Endothelial cell of umbilical vein (primary cell): Measurements from ENCODE around the gene ZNF736. TPM values are rescaled to one million over a fixed set of nuclear protein-coding genes. Genes with fewer than 3 reads are reported as not detected.
A peak's percentile ranks its signal among the peaks of the same experiment; 100 is the strongest.

Experiments used
- Bru-seq: library from RNA; stranded (reverse); fragments of 400-500 nt; gene quantifications from one replicate; lab custom pipeline; 2021; lab: Mats Ljungman, UMichigan
- BruChase-seq, 2 experiments: library from RNA; stranded (reverse); fragments of 400-500 nt; gene quantifications; one replicate each; lab custom pipeline; 2021; lab: Mats Ljungman, UMichigan
- BruUV-seq: library from RNA; stranded (reverse); fragments of 400-500 nt; replicated peaks from 2 replicates; lab custom pipeline; 2021; lab: Mats Ljungman, UMichigan
- CTCF ChIA-PET: fragments of 300-600, 350-600 bp; sonication (Branson Sonifier 250); formaldehyde crosslinking; loops from one replicate; lab custom pipeline; 2021; ENCODE audit warnings: antibody characterized with exemption, inconsistent platforms; lab: Charles Lee
- POLR2A ChIA-PET: fragments of 300-600, 350-600 bp; sonication (Branson Sonifier 250); formaldehyde crosslinking; loops from one replicate; lab custom pipeline; 2021; ENCODE audit warnings: antibody characterized with exemption, inconsistent platforms; lab: Charles Lee
- DNase-seq: peaks from one replicate; pipeline ENCODE4 v3.0.0-alpha.2; 2011; ENCODE audit warnings: low read depth, low spot score
- FAIRE-seq: peaks from 2 replicates; lab custom pipeline; 2011; peaks lifted over from hg19 to GRCh38; lab: Jason Lieb, UNC
- H2AFZ ChIP-seq: 2 replicates; pipeline ENCODE4 v1.6.0; 2012; ENCODE audit warnings: low read depth, low read length, control low read depth, inconsistent platforms
- H3K27ac ChIP-seq: 2 replicates; pipeline ENCODE4 v1.5.1; 2011; ENCODE audit warnings: low read depth, mild to moderate bottlenecking, control low read depth, low read length, moderate library complexity; ENCODE audit not compliant: insufficient read depth
- H3K27me3 ChIP-seq, 2 experiments: 2 replicates each; pipeline versions ENCODE4 v1.6.0 to v1.6.1; 2011; ENCODE audit warnings: low read length in 2 of 2, mixed read lengths in 1 of 2; ENCODE audit not compliant: control insufficient read depth in 2 of 2, insufficient read depth in 2 of 2
- H3K36me3 ChIP-seq, 2 experiments: 2 replicates in 1 of 2; 3 replicates in 1 of 2; pipeline ENCODE4 v1.5.1; 2011; ENCODE audit warnings: low read length in 2 of 2, mild to moderate bottlenecking in 1 of 2, moderate library complexity in 1 of 2; ENCODE audit not compliant: control insufficient read depth in 2 of 2, insufficient read depth in 2 of 2; ENCODE audit errors: extremely low read depth in 1 of 2
- H3K4me1 ChIP-seq: 3 replicates; pipeline ENCODE4 v1.5.1; 2011; ENCODE audit warnings: mild to moderate bottlenecking, low read length; ENCODE audit not compliant: control insufficient read depth, insufficient read depth; ENCODE audit errors: extremely low read depth
- H3K4me2 ChIP-seq: 2 replicates; pipeline ENCODE4 v1.6.1; 2011; ENCODE audit warnings: low read length, control low read depth, mixed read lengths; ENCODE audit not compliant: insufficient read depth
- H3K4me3 ChIP-seq, 3 experiments: fragments of 200-600 bp in 1 of 3; sonication (generic), shearing (Covaris generic) in 1 of 3; replicated peaks in 1 of 3; 2 replicates each; pipeline ENCODE4 v1.5.1; 2011 to 2016; ENCODE audit warnings: control low read depth in 3 of 3, low read length in 3 of 3, mild to moderate bottlenecking in 2 of 3, inconsistent platforms in 1 of 3, low read depth in 1 of 3, moderate library complexity in 1 of 3; ENCODE audit not compliant: insufficient read depth in 1 of 3
- H3K79me2 ChIP-seq: 2 replicates; pipeline ENCODE4 v1.6.0; 2012; ENCODE audit warnings: low read length, inconsistent platforms; ENCODE audit not compliant: control insufficient read depth, insufficient read depth
- H3K9ac ChIP-seq: replicated peaks from 2 replicates; pipeline ENCODE3; 2011; ENCODE audit warnings: low read length, control low read depth; ENCODE audit not compliant: insufficient read depth; ENCODE audit errors: extremely low read depth
- H3K9me1 ChIP-seq: replicated peaks from 3 replicates; pipeline ENCODE4 v1.6.0; 2011; ENCODE audit warnings: mild to moderate bottlenecking, low read length; ENCODE audit not compliant: control insufficient read depth, insufficient read depth; ENCODE audit errors: extremely low read depth
- H3K9me3 ChIP-seq: replicated peaks from 2 replicates; pipeline ENCODE4 v1.5.1; 2012; ENCODE audit warnings: low read length, inconsistent platforms; ENCODE audit not compliant: control insufficient read depth, insufficient read depth
- H4K20me1 ChIP-seq: replicated peaks from 2 replicates; pipeline ENCODE3; 2011; ENCODE audit warnings: mild to moderate bottlenecking, low read length; ENCODE audit not compliant: control insufficient read depth, insufficient read depth; ENCODE audit errors: extremely low read depth
- EZH2 ChIP-seq: IDR thresholded peaks from 2 replicates; pipeline ENCODE4 v1.6.1; 2012; ENCODE audit warnings: borderline replicate concordance, low read depth, mild to moderate bottlenecking, moderate library complexity, low read length, inconsistent platforms; ENCODE audit not compliant: severe bottlenecking
- FOS ChIP-seq: IDR thresholded peaks from 2 replicates; pipeline ENCODE4 v1.6.1; 2011; ENCODE audit warnings: mild to moderate bottlenecking, low read length, moderate library complexity, borderline replicate concordance; ENCODE audit not compliant: insufficient read depth
- GATA2 ChIP-seq: IDR thresholded peaks from 2 replicates; pipeline ENCODE4 v1.7.0; 2011; ENCODE audit warnings: low read depth, mild to moderate bottlenecking, moderate library complexity, mixed read lengths, low read length; ENCODE audit not compliant: insufficient read length, insufficient read depth
- JUN ChIP-seq: IDR thresholded peaks from 2 replicates; pipeline ENCODE4 v1.6.1; 2011; ENCODE audit warnings: borderline replicate concordance, low read depth; ENCODE audit not compliant: insufficient read length, insufficient read depth
- MYC ChIP-seq: IDR thresholded peaks from one replicate; pipeline ENCODE4 v1.6.1; 2011; ENCODE audit warnings: mild to moderate bottlenecking, low read depth, low read length
- POLR2A ChIP-seq: IDR thresholded peaks from 2 replicates; pipeline ENCODE4 v1.6.1; 2012; ENCODE audit warnings: low read depth, mild to moderate bottlenecking, control low read depth, low read length
- POLR2AphosphoS5 ChIP-seq: IDR thresholded peaks from 2 replicates; pipeline ENCODE4 v1.6.1; 2012; ENCODE audit warnings: low read depth, mild to moderate bottlenecking, control low read depth, low read length, moderate library complexity; ENCODE audit not compliant: insufficient read depth
- dilution Hi-C: fragments of 300-500 bp; cut with MboI; formaldehyde crosslinking; loops from one replicate; pipeline ENCODE4 v1.15.0; 2019; ENCODE audit warnings: low sequenced_read_pairs; ENCODE audit not compliant: extremely low pct_ligation_motif_present
- intact Hi-C: fragments of 100-400 bp; cut with micrococcal nuclease; formaldehyde crosslinking; loops from one replicate; pipeline ENCODE4 v1.10.0; 2022
- long read RNA-seq: library from polyadenylated mRNA; stranded (forward); transcript quantifications from one replicate; pipeline ENCODE4 v2.0.0, GENCODE V29; 2021
- polyA minus RNA-seq, 3 experiments: library from RNA; depleted of rRNA, polyadenylated mRNA; stranded (reverse); fragments of >200 nt; gene quantifications; 1 replicate in 1 of 3; 2 replicates in 2 of 3; pipeline ENCODE4 v1.2.3, GENCODE V29; 2011
- polyA plus RNA-seq, 4 experiments: library from polyadenylated mRNA; depleted of rRNA in 3 of 4; stranded (reverse) in 3 of 4; unstranded in 1 of 4; fragments of >200 nt; gene quantifications; 2 replicates each; pipeline versions ENCODE4 v1.2.1 to v1.2.3, GENCODE V29; 2011 to 2012; ENCODE audit warnings: missing spikeins in 1 of 4
- total RNA-seq: library from RNA; stranded (reverse); gene quantifications from 2 replicates; pipeline ENCODE4 v1.2.3, GENCODE V29; 2021
- TF ChIP-seq, protein P1 (sequence below), 2 donors: IDR thresholded peaks; 1 replicate in 1 of 2; 2 replicates in 1 of 2; pipeline ENCODE4 v1.5.1; 2011; ENCODE audit warnings: low read length in 2 of 2, mild to moderate bottlenecking in 2 of 2, moderate library complexity in 2 of 2, control low read depth in 1 of 2, inconsistent platforms in 1 of 2, low read depth in 1 of 2; ENCODE audit not compliant: insufficient read depth in 1 of 2; ENCODE audit errors: extremely low read depth in 1 of 2
- TF ChIP-seq, protein P2 (sequence below): IDR thresholded peaks from 2 replicates; pipeline ENCODE4 v1.6.1; 2011; ENCODE audit not compliant: insufficient read depth, insufficient read length

The ZNF736 gene
- total RNA-seq, result 6.3 and 9.0 TPM in 2 replicates
- polyA plus RNA-seq, result 1.2 TPM in 2 replicates
- polyA plus RNA-seq (2011; cell fraction: cytosol; rRNA removed), result 0.81 and 0.96 TPM in 2 replicates
- 7.9 and 8.7 TPM in 2 replicates for polyA plus RNA-seq (2011; cell fraction: nucleus; rRNA removed)
- 0.94 and 0.98 TPM in 2 replicates for polyA plus RNA-seq (2012)
- 5.3 and 6.4 TPM in 2 replicates for polyA minus RNA-seq
- polyA minus RNA-seq (2011; cell fraction: cytosol; rRNA and poly(A)+ RNA removed), result not detected
- polyA minus RNA-seq (2011; cell fraction: nucleus; rRNA and poly(A)+ RNA removed), result 11.6 and 17.2 TPM in 2 replicates
- percentile 76 among the genes with signal in this experiment for Bru-seq, nascent RNA
- percentile 55 among the genes with signal in this experiment for BruChase-seq, experiment 1, labeled RNA remaining after a 6-hour chase
- percentile 75 among the genes with signal in this experiment for BruChase-seq, experiment 2, labeled RNA remaining after a 2-hour chase
- long read RNA-seq, full-length matches to known transcripts, result 1 of 3 reads
- long read RNA-seq, partial matches to known transcripts, result 0 of 3 reads
- long read RNA-seq, other reads (novel, unspliced or antisense), result 2 of 3 reads

DNA sequence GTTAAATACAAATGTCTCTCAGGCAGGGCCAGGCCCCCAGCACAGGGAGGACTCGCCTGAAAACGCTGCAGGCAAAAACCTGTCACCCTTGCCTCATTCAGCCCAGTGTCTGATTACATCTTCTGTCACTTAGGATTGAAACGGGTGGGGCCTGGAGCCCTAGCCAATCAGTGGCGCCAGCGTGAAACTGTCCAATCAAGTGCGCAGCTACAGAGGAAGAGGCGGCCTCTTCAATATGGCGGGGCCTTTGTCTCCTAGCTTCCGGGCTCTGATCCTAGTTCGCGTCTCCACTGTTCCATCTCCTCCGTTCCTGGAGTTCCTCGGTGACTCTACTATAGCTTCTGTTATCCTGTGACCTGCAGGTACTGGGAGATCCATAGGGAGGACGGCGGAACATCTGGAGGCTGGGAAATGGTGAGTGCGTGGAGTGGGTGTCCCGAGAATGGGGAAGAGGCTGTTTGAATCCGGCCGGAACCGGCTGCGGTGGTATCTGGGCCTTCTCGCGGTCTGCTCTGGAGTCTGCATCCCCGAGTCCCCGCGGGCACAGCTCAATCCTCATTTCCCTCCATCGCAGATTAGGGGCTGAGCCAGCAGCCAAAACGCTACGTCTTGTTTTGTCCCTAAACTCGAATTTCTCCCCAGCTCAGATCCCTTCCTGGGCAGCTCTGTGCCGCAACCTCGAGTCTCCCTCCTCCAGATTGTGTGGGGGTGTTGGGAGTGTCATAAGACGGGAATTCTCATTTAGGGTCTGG is at the start of gene ZNF736:
Gene ZNF736, plus strand, starts transcription at position 222 of the 752 bp plus-strand sequence. Its CDS starts 190 bp downstream, at position 412.
- no peaks in the 10 kb centered on the region for H3K4me1 ChIP-seq
- peak; percentile 85 for FAIRE-seq
- DNase-seq, result peak; percentile 66
- H3K79me2 ChIP-seq, result no peaks in the 10 kb centered on the region
- no peaks in the 10 kb centered on the region for H3K9me3 ChIP-seq
- H2AFZ ChIP-seq, result peak within 1 kb of the TSS; percentile 90
- H4K20me1 ChIP-seq, result no peaks in the 10 kb centered on the region
- POLR2A ChIA-PET, result interaction anchor here (0.5 to 0.6 kb wide), 2 partner anchors 144 to 511 kb away, joined by 3 to 6 read pairs; no protein-coding TSS in a partner anchor
- no peaks in the 10 kb centered on the region for H3K9me1 ChIP-seq
- peak within 1 kb of the TSS; percentile 42 to 84 (median 56) for H3K4me3 ChIP-seq
- H3K27me3 ChIP-seq, result no peaks in the 10 kb centered on the region
- H3K4me2 ChIP-seq, result peak within 1 kb of the TSS; percentile 34
- TF ChIP-seq JUN (no peak), POLR2A (no peak), POLR2AphosphoS5 (no peak), EZH2 (no peak), FOS (no peak), MYC (no peak), GATA2 (no peak)
- TF ChIP-seq, protein P1, sequence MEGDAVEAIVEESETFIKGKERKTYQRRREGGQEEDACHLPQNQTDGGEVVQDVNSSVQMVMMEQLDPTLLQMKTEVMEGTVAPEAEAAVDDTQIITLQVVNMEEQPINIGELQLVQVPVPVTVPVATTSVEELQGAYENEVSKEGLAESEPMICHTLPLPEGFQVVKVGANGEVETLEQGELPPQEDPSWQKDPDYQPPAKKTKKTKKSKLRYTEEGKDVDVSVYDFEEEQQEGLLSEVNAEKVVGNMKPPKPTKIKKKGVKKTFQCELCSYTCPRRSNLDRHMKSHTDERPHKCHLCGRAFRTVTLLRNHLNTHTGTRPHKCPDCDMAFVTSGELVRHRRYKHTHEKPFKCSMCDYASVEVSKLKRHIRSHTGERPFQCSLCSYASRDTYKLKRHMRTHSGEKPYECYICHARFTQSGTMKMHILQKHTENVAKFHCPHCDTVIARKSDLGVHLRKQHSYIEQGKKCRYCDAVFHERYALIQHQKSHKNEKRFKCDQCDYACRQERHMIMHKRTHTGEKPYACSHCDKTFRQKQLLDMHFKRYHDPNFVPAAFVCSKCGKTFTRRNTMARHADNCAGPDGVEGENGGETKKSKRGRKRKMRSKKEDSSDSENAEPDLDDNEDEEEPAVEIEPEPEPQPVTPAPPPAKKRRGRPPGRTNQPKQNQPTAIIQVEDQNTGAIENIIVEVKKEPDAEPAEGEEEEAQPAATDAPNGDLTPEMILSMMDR (IDR thresholded peaks at IDR 0.05; ENCODE audit: extremely low read depth in 1 of 2, insufficient read depth in 1 of 2, low read depth in 1 of 2, low read length in 2 of 2), result no peak
- TF ChIP-seq, protein P2, sequence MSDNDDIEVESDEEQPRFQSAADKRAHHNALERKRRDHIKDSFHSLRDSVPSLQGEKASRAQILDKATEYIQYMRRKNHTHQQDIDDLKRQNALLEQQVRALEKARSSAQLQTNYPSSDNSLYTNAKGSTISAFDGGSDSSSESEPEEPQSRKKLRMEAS, result no peak
- CTCF ChIA-PET, result no interaction called here
- H3K9ac ChIP-seq, result peak within 1 kb of the TSS; percentile 92
- peak within 1 kb of the TSS; percentile 79 for H3K27ac ChIP-seq
- BruUV-seq, result TSS peak; percentile 51
- H3K36me3 ChIP-seq, result no peaks in the 10 kb centered on the region
- intact Hi-C loops, result no loop called here
- dilution Hi-C loops, result no loop called here
